ENCODE measurements around the gene BAZ2A.

GRCh38 chr12:56602239-56602638 lies 27.9 kb downstream of the BAZ2A start:
- no peak for TF ChIP-seq POLR2A (IDR thresholded peaks at IDR 0.05; ENCODE audit: low read length)
- no peak for TF ChIP-seq GATA1 (IDR thresholded peaks at IDR 0.05; ENCODE audit: low read depth, low read length)
